Neural progenitor cell (in vitro differentiated cells): ENCODE data around the gene APOD.

Source experiments
- CTCF ChIP-seq: fragments of 200-600 bp; sonication (generic); IDR thresholded peaks from 2 replicates; pipeline ENCODE4 v1.5.1; 2017; ENCODE audit warnings: antibody characterized with exemption, mild to moderate bottlenecking
- EZH2 ChIP-seq: fragments of 200-600 bp; sonication (generic); IDR thresholded peaks from 2 replicates; pipeline ENCODE4 v1.6.1; 2017; ENCODE audit warnings: antibody characterized with exemption, mild to moderate bottlenecking, moderate library complexity

- TF ChIP-seq CTCF (no peak), EZH2 (no peak)
Observed at GRCh38 chr3:195579281-195579680, 4.5 kb downstream of the APOD start.
